ENCODE measurements around the gene RAD18.

DNA sequence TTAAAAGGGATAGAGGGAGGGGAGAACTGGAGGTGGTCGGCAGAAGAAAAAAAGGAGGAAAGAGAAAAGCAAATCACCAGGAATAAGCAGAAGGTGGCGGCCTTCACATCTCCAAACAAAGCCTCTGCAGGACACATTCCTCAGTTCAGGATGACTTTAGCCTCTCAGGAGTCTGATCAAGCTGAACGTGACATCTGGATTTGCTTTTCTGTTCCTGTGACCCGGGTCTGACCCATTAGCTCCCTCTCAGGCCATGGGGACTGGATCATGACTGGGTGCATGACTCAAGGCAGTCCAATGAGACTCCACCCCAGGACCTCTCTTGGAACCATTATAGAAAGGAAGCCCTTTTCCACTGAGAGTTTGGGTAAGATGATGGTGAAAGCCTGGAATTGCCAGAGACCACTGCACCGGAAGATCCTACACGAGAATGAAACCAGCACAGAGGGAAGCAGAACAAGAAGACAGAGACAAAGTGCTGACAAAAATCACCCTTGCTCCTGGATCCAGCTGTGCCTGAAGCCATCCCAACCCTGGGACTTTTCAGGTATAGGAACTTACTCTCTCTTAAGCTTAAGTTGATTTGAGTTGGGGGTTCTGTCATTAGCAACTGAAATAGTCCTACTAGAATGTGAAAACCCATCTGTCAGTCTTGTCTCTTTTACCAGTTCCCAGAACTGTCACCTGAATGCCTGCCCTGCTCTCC, 45.4 kb upstream of the RAD18 start:
- TF ChIP-seq, protein P1, sequence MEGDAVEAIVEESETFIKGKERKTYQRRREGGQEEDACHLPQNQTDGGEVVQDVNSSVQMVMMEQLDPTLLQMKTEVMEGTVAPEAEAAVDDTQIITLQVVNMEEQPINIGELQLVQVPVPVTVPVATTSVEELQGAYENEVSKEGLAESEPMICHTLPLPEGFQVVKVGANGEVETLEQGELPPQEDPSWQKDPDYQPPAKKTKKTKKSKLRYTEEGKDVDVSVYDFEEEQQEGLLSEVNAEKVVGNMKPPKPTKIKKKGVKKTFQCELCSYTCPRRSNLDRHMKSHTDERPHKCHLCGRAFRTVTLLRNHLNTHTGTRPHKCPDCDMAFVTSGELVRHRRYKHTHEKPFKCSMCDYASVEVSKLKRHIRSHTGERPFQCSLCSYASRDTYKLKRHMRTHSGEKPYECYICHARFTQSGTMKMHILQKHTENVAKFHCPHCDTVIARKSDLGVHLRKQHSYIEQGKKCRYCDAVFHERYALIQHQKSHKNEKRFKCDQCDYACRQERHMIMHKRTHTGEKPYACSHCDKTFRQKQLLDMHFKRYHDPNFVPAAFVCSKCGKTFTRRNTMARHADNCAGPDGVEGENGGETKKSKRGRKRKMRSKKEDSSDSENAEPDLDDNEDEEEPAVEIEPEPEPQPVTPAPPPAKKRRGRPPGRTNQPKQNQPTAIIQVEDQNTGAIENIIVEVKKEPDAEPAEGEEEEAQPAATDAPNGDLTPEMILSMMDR (IDR thresholded peaks at IDR 0.05) = no peak
- TF ChIP-seq POLR2A (IDR thresholded peaks at IDR 0.05) = no peak
